ENCODE data around the gene RGL2. TPM values are rescaled to one million over a fixed set of nuclear protein-coding genes. Genes with fewer than 3 reads are reported as not detected.
"Not testable (repeated sequence)": the region's sequence is repeated elsewhere in the genome, so short reads cannot be mapped to it uniquely, and the experiment has no call there.

Gene RGL2
- total RNA-seq, 4 donors from 2014 or later: 33.1 to 49.8 (median 43.7) TPM

- H3K36me3 ChIP-seq: peaks cover 0 to 74% (median 6%) of the 10 kb centered on the region in 3 donors
- 1% methylated on average over 37 to 42 of the region's 43 CpGs for WGBS, 2 donors
- no peaks in the 10 kb centered on the region for H3K9me3 ChIP-seq
- peak within 1 kb of the TSS; percentile 63 to 86 (median 68) for H3K4me3 ChIP-seq
- peak within 1 kb of the TSS; percentile 70 to 90 (median 70) for H3K27ac ChIP-seq
- H3K4me1 ChIP-seq: peaks cover 0 to 30% (median 17%) of the 10 kb centered on the region in 4 donors
- TF ChIP-seq CTCF (IDR thresholded peaks at IDR 0.05): no peak
- peak in 1 of 2 donors; percentile 27 for TF ChIP-seq POLR2A (IDR thresholded peaks at IDR 0.05)
- TF ChIP-seq EP300 (IDR thresholded peaks at IDR 0.05): peak; percentile 86 to 88
- H3K27me3 ChIP-seq: no peaks in the 10 kb centered on the region
- peak; percentile 51 to 83 for DNase-seq (ENCODE audit: low spot score in 2 of 2)
These were observed 9.6 kb downstream of the RGL2 start, which contains the start of the genes PFDN6 and WDR46 for GRCh38 chr6:33288921-33289783. Gene PFDN6, plus strand, starts transcription at chr6:33289601. Its CDS starts 256 bp downstream, at chr6:33289857. Gene WDR46, minus strand, starts transcription at chr6:33289239. Its CDS starts 69 bp downstream, at chr6:33289170.

GRCh38 chr6:33288141-33288920 is 10.4 kb downstream of the RGL2 start:
- no peaks in the 10 kb centered on the region for H3K9me3 ChIP-seq
- 15 to 16% methylated on average over 21 of the region's 21 CpGs for WGBS, 2 donors
- peaks cover 0 to 30% (median 17%) of the 10 kb centered on the region in 4 donors for H3K4me1 ChIP-seq
- H3K27ac ChIP-seq: peak overlapping the region in 3 of 4 donors; percentile 70 to 90 (median 70)
- TF ChIP-seq POLR2A (IDR thresholded peaks at IDR 0.05): no peak
- no peak for TF ChIP-seq CTCF (IDR thresholded peaks at IDR 0.05)
- TF ChIP-seq EP300 (IDR thresholded peaks at IDR 0.05): no peak
- no peak for DNase-seq (ENCODE audit: low spot score in 2 of 2)
- H3K4me3 ChIP-seq: peak overlapping the region; percentile 63 to 86 (median 68)
- H3K36me3 ChIP-seq: peaks cover 3 to 74% (median 4%) of the 10 kb centered on the region in 3 donors
- no peaks in the 10 kb centered on the region for H3K27me3 ChIP-seq

GRCh38 chr6:33286946-33287914 is 11.5 kb downstream of the RGL2 start:
- Histone ChIP-seq H3K9me3 (no peaks in the 10 kb centered on the region), H3K4me1 (peaks cover 0 to 30% (median 17%) of the 10 kb centered on the region in 4 donors), H3K4me3 (no peak overlapping the region), H3K36me3 (peaks cover 0 to 74% (median 3%) of the 10 kb centered on the region in 3 donors), H3K27ac (no peak overlapping the region), H3K27me3 (no peaks in the 10 kb centered on the region)
- TF ChIP-seq EP300 (IDR thresholded peaks at IDR 0.05) (no peak), POLR2A (IDR thresholded peaks at IDR 0.05) (no peak), CTCF (IDR thresholded peaks at IDR 0.05) (no peak)
- DNase-seq (ENCODE audit: low spot score in 2 of 2): no peak
- WGBS, 2 donors: 85 to 90% methylated on average over 18 to 22 of the region's 22 CpGs

- H3K9me3 ChIP-seq; H3K4me3 ChIP-seq; DNase-seq (ENCODE audit: low spot score in 2 of 2); H3K27ac ChIP-seq; H3K27me3 ChIP-seq: not testable (repeated sequence)
- peaks cover 0 to 22% (median 12%) of the 10 kb centered on the region in 4 donors for H3K4me1 ChIP-seq
- peaks cover 0 to 76% (median 3%) of the 10 kb centered on the region in 3 donors for H3K36me3 ChIP-seq
- WGBS, 2 donors: 88 to 92% methylated on average over 4 of the region's 4 CpGs
These were observed 13.5 kb downstream of the RGL2 start for GRCh38 chr6:33285214-33285613.

Measured in tibial nerve (tissue), 4 donors.